Stimulated activated CD4-positive, alpha-beta T cell treated with anti-CD3 and anti-CD28 coated beads, TNF-alpha, amount 100 ng/mL, for 1 hour (primary cell): ENCODE results near the gene MPV17L2.
A peak's percentile ranks its signal among the peaks of the same experiment; 100 is the strongest.

Source experiments
- DNase-seq, 3 donors: peaks; one replicate each; pipeline ENCODE4 v3.0.0-alpha.2; 2020; ENCODE audit warnings: low read depth in 3 of 3, low spot score in 1 of 3

The MPV17L2 gene

DNA sequence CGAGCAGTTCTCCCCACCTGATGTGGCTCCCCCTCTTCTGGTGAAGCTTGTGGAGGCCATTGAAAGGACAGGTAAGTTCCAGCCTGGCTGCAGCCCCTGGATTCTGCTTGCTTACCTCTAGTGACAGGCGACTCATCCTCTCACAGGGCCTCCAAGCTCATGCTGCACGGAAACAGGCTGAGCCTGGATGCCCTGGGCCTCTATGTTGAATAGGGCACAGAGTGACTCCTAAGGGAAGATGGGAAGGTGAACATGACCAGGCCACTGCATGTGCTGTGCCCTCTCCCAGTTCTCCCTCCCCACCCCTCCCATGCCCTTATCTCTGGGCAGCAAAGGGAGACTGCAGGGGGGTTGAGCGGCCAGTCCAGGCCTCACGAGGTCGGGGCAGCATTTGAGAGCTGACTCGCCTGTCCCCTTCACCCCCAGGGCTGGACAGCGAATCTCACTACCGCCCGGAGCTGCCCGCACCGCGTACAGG lies 32.5 kb upstream of the MPV17L2 start:
- DNase-seq, result no peak

GRCh38 chr19:18160971-18161635 lies 31.9 kb upstream of the MPV17L2 start:
- peak; percentile 47 to 86 (median 79) for DNase-seq

GRCh38 chr19:18161636-18162002 lies 31.4 kb upstream of the MPV17L2 start:
- DNase-seq, result no peak

GRCh38 chr19:18164072-18164471 lies 28.9 kb upstream of the MPV17L2 start:
- DNase-seq, result no peak

GRCh38 chr19:18165794-18166544 lies 27.0 kb upstream of the MPV17L2 start:
- no peak for DNase-seq

- no peak for DNase-seq
Measured at GRCh38 chr19:18167011-18167410, 26.0 kb upstream of the MPV17L2 start.

GRCh38 chr19:18167975-18168645 lies 24.9 kb upstream of the MPV17L2 start:
- peak in 1 of 3 donors; percentile 44 for DNase-seq

GRCh38 chr19:18168673-18169381 lies 24.2 kb upstream of the MPV17L2 start:
- DNase-seq, result no peak

DNA sequence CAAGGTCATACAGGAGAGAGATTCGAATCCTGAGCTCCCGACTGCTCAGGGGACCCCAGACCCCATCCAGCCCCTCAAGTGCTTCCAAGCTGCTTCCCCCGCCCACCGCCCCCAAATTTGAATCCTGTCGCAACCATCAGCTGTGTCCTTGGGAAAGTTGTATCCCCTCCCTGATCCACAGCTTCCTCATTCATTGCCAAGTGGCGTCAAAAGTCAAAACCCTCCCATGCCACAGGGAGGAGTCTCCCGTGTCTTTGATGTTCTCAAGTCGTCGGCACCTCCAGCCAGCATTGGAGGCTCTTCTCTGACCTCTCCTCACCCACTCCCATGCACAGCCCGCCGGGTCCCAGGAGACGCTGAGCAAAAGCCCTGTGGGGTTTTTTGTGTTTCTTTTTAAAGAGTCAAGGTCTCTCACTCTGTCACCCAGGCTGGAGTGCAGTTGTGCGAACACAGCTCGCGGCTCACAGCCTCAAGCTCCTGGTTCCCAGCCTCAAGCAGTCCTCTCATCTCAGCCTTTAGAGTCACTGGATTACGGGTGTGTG lies 22.2 kb upstream of the MPV17L2 start:
- DNase-seq, result no peak

GRCh38 chr19:18171605-18172327 lies 21.3 kb upstream of the MPV17L2 start:
- DNase-seq, result no peak

- no peak for DNase-seq
Measured at GRCh38 chr19:18172331-18173053, 20.5 kb upstream of the MPV17L2 start.

DNA sequence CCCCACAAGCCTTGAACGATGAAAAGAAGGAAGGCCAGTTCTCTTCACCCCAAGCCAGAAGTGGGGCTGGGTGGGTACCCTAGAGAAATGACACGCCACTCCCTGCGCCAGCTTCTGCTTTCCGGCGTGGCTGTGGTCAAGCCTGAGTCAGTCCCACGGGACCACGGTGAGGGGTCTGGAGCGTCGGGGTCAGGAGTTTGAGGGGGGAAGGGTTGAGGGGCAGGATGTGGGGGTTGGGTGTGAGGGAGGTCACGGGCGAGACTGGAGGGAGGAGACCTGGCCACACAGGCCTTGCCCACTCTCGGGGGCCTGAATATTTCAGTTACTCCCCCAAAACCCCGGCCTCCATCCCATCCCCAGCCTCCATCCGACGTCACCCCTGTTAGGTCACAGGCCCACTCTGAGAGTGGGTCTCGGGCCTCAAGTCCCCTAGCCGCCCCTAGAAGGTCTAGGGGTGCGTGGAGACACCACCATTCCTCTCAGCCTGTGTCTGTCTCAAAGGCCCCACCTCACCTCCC lies 19.9 kb upstream of the MPV17L2 start:
- no peak for DNase-seq

DNA sequence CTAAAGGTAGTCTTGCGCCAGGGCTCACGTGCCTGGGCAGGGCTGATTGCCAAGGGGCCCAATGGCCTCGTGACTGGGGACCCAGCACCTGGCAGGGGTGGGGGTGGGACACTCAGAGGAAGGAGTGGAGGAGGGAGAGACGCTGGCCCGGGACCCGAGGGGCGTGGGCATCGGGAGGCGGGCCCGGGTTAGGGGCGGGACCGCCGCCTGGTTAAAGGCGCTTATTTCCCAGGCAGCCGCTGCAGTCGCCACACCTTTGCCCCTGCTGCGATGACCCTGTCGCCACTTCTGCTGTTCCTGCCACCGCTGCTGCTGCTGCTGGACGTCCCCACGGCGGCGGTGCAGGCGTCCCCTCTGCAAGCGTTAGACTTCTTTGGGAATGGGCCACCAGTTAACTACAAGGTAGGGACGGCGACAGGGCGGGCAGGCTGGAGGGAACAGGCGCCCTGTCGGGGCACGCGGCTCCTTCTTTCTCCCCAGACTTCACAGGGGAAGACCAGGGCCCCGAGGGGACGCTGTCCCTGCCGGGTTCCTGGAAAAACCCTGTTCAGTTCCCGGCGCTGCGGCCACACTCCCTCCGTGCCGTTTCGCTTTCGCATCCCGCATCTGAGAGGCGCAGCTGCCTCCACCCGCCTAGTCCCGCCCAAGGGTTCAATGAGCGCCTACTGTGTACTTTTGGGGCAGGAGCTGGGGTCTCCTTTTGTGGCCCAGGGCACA lies 19.3 kb upstream of the MPV17L2 start, which contains the start of gene IFI30:
IFI30 (plus strand) TSS at position 242 of the 717 bp plus-strand sequence; CDS start at position 271, 29 bp downstream.
- peak in 2 of 3 donors; percentile 29 to 45 for DNase-seq

DNA sequence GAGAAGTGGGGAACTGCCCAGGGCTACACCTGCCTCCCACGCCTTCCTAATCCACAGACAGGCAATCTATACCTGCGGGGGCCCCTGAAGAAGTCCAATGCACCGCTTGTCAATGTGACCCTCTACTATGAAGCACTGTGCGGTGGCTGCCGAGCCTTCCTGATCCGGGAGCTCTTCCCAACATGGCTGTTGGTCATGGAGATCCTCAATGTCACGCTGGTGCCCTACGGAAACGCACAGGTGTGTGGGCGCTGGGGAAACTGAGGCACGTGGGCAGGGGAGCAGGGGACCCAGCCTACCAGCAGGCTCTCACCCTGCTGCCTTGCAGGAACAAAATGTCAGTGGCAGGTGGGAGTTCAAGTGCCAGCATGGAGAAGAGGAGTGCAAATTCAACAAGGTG lies 18.0 kb upstream of the MPV17L2 start:
- DNase-seq, result no peak

DNA sequence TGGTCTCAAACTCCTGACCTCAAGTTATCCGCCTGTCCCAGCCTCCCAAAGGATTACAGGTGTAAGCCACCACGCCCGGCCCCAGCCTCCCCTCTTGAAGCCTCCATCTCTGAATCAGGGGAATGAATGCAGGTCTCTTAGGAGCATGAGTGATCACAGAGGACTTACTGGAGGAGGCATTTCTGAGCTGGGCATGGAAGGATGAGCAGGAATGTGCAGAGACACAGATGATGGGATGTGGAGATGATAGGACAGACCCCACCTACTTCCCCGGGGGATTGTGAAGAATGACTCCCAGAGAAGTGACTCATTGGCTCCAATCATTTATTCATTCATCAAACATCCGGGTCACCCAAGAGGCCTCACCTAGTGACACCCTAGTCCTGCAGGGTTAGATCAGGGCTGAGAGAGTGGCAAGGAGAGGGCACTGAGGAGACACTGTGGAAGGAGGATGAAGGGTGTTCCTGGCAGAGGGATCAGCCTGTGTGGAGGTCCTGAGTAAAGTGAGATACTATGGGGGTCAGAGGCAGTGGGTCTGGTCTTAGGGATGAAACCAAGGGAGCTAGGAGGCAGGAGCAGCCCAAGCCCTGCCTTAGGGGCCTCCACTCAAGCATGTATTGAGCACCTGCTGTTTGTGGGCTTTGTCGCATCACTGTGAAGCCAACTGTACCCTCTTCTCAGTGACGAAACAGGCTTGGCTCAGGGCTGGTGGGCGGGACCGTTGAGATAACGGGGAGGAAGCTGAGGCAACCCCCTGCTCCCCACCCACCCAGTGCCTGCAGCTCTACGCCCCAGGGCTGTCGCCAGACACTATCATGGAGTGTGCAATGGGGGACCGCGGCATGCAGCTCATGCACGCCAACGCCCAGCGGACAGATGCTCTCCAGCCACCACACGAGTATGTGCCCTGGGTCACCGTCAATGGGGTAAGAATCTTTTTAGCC lies 16.4 kb upstream of the MPV17L2 start:
- DNase-seq, result no peak

DNA sequence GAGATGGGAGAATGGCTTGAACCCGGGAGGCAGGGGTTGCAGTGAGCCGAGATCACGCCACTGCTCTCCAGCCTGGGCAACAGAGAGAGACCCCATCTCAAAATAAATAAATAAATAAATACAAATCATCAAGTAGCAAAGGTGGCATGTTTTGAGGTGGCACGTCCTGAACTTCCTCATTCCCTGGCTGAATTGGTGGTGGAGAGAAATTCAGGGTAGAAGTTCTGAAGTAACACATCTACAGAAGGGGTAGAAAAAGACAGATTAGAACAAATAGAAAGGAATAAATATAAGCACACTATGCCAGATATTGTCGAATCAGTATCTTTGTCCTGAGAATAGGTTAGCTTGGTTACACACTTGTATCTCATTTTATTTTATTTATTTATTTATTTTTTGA lies 13.1 kb upstream of the MPV17L2 start:
- no peak for DNase-seq

DNA sequence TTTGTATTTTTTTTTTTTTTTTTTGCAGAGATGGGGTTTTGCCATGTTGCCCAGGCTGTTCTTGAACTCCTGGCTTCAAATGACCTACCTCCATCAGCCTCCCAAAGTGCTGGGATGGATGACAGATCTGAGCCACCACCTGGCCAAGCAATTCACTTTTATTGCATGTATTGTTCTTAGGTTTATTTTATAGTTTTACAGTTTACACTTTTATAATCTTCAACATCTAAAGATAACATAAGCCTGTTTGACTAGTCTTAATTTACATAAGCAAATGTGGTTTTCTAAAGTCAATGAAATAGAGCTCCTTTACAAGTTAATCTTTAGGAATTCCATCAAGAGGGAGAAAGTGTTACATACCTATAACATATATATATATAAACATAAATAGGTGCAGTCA lies 9.5 kb upstream of the MPV17L2 start:
- DNase-seq, result no peak

GRCh38 chr19:18185538-18185937 lies 7.5 kb upstream of the MPV17L2 start:
- no peak for DNase-seq
